Motor neuron (in vitro differentiated cells): ENCODE measurements around the gene SMAD1. TPM values are rescaled to one million over a fixed set of nuclear protein-coding genes. Genes with fewer than 3 reads are reported as not detected.

Source experiments
- ATAC-seq, 8 experiments: fragments of 200-7000 bp; cut with Tn5 transposase; replicated peaks in 6 of 8; 2 replicates each; pipeline ENCODE4 v1.8.0; 2021; ENCODE audit warnings: mild to moderate bottlenecking in 8 of 8, moderate library complexity in 8 of 8
- H3K27ac ChIP-seq, 2 donors: fragments of 250-450 bp; sonication (Bioruptor Pico); 2 replicates each; pipeline ENCODE4 v1.9.0; 2021; ENCODE audit warnings: antibody characterized with exemption in 2 of 2, mild to moderate bottlenecking in 2 of 2, moderate library complexity in 1 of 2
- H3K4me1 ChIP-seq, 2 donors: fragments of 250-450 bp; sonication (Bioruptor Pico); replicated peaks in 1 of 2; 2 replicates each; pipeline ENCODE4 v1.6.1; 2021; ENCODE audit warnings: antibody characterized with exemption in 2 of 2, mild to moderate bottlenecking in 2 of 2, moderate library complexity in 1 of 2
- H3K4me3 ChIP-seq, 5 donors: fragments of 250-450 bp; sonication (Bioruptor Pico); 2 replicates each; pipeline ENCODE4 v1.9.0; 2021; ENCODE audit warnings: antibody characterized with exemption in 5 of 5, mild to moderate bottlenecking in 5 of 5, moderate library complexity in 4 of 5
- WGBS, 10 experiments: fragments of 450-650 bp; shearing (Covaris generic); methylation state at CpG; one replicate each; pipeline ENCODE4 v1.0.0; 2022; 5-methylcytosine and 5-hydroxymethylcytosine counted together
- in situ Hi-C, 9 experiments: fragments of 400-800 bp; cut with MboI; loops; one replicate each; pipeline ENCODE4 v1.15.0; 2021; ENCODE audit warnings: low sequenced_read_pairs in 9 of 9, low pct_unique_long_range_greater_than_20kb in 2 of 9; ENCODE audit not compliant: unreplicated experiment in 9 of 9
- total RNA-seq, 8 experiments: library from RNA; unstranded; fragments of 300-600 nt; gene quantifications; 2 replicates each; pipeline versions ENCODE4 v1.2.3 to v1.2.4, GENCODE V29; 2022

The SMAD1 gene
- total RNA-seq, 8 experiments from 2014 or later, result 10.2 to 95.2 (median 27.8) TPM

GRCh38 chr4:145492376-145492775, 10.7 kb downstream of the SMAD1 start:
- Histone ChIP-seq H3K4me1 (peaks cover 6 to 11% of the 10 kb centered on the region in 2 donors), H3K27ac (no peak overlapping the region), H3K4me3 (no peak overlapping the region)
- ATAC-seq, result no peak
- 77 to 100% (median 98%) methylated on average over 1 to 3 of the region's 3 CpGs; no CpG with 5 or more reads in 2 of the 10 experiments for WGBS, 10 experiments
- in situ Hi-C loops, result no loop called here

GRCh38 chr4:145493166-145493565, 11.5 kb downstream of the SMAD1 start:
- ATAC-seq, result no peak
- Histone ChIP-seq H3K4me3 (no peak overlapping the region), H3K4me1 (peaks cover 3 to 6% of the 10 kb centered on the region in 2 donors), H3K27ac (no peak overlapping the region)
- in situ Hi-C loops, result no loop called here
- WGBS, 10 experiments, result 83 to 100% (median 100%) methylated on average over 1 to 2 of the region's 2 CpGs; no CpG with 5 or more reads in 1 of the 10 experiments

GRCh38 chr4:145494666-145495270, 13.1 kb downstream of the SMAD1 start:
- no peak overlapping the region for H3K27ac ChIP-seq
- peak in 1 of 8 experiments; percentile 23 for ATAC-seq
- 60 to 100% (median 85%) methylated on average over 1 to 4 of the region's 4 CpGs; no CpG with 5 or more reads in 3 of the 10 experiments for WGBS, 10 experiments
- in situ Hi-C loops, result no loop called here
- H3K4me1 ChIP-seq, result peaks cover 0 to 6% of the 10 kb centered on the region in 2 donors
- H3K4me3 ChIP-seq, result no peak overlapping the region

GRCh38 chr4:145496292-145496691, 14.6 kb downstream of the SMAD1 start:
- 80 to 100% (median 96%) methylated on average over 1 to 5 of the region's 5 CpGs; no CpG with 5 or more reads in 1 of the 10 experiments for WGBS, 10 experiments
- Histone ChIP-seq H3K4me3 (no peak overlapping the region), H3K4me1 (peaks cover 0 to 6% of the 10 kb centered on the region in 2 donors), H3K27ac (no peak overlapping the region)
- ATAC-seq, result no peak
- in situ Hi-C loops, result no loop called here

- ATAC-seq, result no peak
- H3K4me1 ChIP-seq, result peaks cover 0 to 4% of the 10 kb centered on the region in 2 donors
- in situ Hi-C loops, result no loop called here
- no peak overlapping the region for H3K4me3 ChIP-seq
- WGBS, 10 experiments, result 20 to 100% (median 96%) methylated on average over 1 to 9 of the region's 9 CpGs
- no peak overlapping the region for H3K27ac ChIP-seq
Measured at GRCh38 chr4:145497199-145498149, 15.8 kb downstream of the SMAD1 start.

- Histone ChIP-seq H3K4me3 (no peak overlapping the region), H3K27ac (no peak overlapping the region), H3K4me1 (no peaks in the 10 kb centered on the region)
- in situ Hi-C loops, result no loop called here
- no peak for ATAC-seq
Measured at GRCh38 chr4:145498430-145498829, 16.8 kb downstream of the SMAD1 start.

GRCh38 chr4:145501051-145501660, 19.5 kb downstream of the SMAD1 start:
- Histone ChIP-seq H3K4me3 (no peak overlapping the region), H3K4me1 (no peaks in the 10 kb centered on the region), H3K27ac (no peak overlapping the region)
- WGBS, 10 experiments, result 15 to 100% (median 82%) methylated on average over 1 to 3 of the region's 3 CpGs; no CpG with 5 or more reads in 1 of the 10 experiments
- ATAC-seq, result peak in 1 of 8 experiments; percentile 93
- in situ Hi-C loops, result no loop called here

GRCh38 chr4:145502809-145503208, 21.2 kb downstream of the SMAD1 start:
- no peaks in the 10 kb centered on the region for H3K4me1 ChIP-seq
- WGBS, 10 experiments, result 94 to 100% (median 99%) methylated on average over 2 to 5 of the region's 5 CpGs; no CpG with 5 or more reads in 2 of the 10 experiments
- ATAC-seq, result no peak
- in situ Hi-C loops, result no loop called here
- H3K4me3 ChIP-seq, result no peak overlapping the region
- H3K27ac ChIP-seq, result no peak overlapping the region

GRCh38 chr4:145503486-145504072, 21.9 kb downstream of the SMAD1 start:
- ATAC-seq, result no peak
- 80 to 100% (median 91%) methylated on average over 1 to 5 of the region's 6 CpGs; no CpG with 5 or more reads in 1 of the 10 experiments for WGBS, 10 experiments
- Histone ChIP-seq H3K4me1 (no peaks in the 10 kb centered on the region), H3K27ac (no peak overlapping the region), H3K4me3 (no peak overlapping the region)
- in situ Hi-C loops, result no loop called here

- Histone ChIP-seq H3K4me3 (no peak overlapping the region), H3K27ac (no peak overlapping the region), H3K4me1 (no peaks in the 10 kb centered on the region)
- in situ Hi-C loops, result no loop called here
- 13 to 100% (median 87%) methylated on average over 1 to 3 of the region's 3 CpGs; no CpG with 5 or more reads in 2 of the 10 experiments for WGBS, 10 experiments
- ATAC-seq, result no peak
Measured at GRCh38 chr4:145505995-145506394, 24.3 kb downstream of the SMAD1 start.

GRCh38 chr4:145507636-145508035, 26.0 kb downstream of the SMAD1 start:
- H3K27ac ChIP-seq, result no peak overlapping the region
- no peak overlapping the region for H3K4me3 ChIP-seq
- no peak for ATAC-seq
- in situ Hi-C loops, result no loop called here
- 88 to 100% (median 100%) methylated on average over 1 of the region's 1 CpG; no CpG with 5 or more reads in 1 of the 10 experiments for WGBS, 10 experiments
- no peaks in the 10 kb centered on the region for H3K4me1 ChIP-seq

GRCh38 chr4:145511913-145512522, 30.4 kb downstream of the SMAD1 start:
- H3K4me3 ChIP-seq, result no peak overlapping the region
- no peak for ATAC-seq
- WGBS, 10 experiments, result 56 to 100% (median 92%) methylated on average over 1 to 2 of the region's 2 CpGs
- H3K4me1 ChIP-seq, result peaks cover 2 to 5% of the 10 kb centered on the region in 2 donors
- in situ Hi-C loops, result no loop called here
- no peak overlapping the region for H3K27ac ChIP-seq
